A549 treated with CORT108297 at 1 μM for 4 hours (cell line): ENCODE results near the gene DSCAM. TPM values are rescaled to one million over a fixed set of nuclear protein-coding genes. Genes with fewer than 3 reads are reported as not detected.

ENCODE experiments used
- total RNA-seq: library from RNA; stranded (reverse); fragments of 200-300 nt; extraction: Qiagen RNA extraction; gene quantifications from 5 replicates; pipeline ENCODE4 v1.2.3, GENCODE V29; 2022

DSCAM gene, protein sequence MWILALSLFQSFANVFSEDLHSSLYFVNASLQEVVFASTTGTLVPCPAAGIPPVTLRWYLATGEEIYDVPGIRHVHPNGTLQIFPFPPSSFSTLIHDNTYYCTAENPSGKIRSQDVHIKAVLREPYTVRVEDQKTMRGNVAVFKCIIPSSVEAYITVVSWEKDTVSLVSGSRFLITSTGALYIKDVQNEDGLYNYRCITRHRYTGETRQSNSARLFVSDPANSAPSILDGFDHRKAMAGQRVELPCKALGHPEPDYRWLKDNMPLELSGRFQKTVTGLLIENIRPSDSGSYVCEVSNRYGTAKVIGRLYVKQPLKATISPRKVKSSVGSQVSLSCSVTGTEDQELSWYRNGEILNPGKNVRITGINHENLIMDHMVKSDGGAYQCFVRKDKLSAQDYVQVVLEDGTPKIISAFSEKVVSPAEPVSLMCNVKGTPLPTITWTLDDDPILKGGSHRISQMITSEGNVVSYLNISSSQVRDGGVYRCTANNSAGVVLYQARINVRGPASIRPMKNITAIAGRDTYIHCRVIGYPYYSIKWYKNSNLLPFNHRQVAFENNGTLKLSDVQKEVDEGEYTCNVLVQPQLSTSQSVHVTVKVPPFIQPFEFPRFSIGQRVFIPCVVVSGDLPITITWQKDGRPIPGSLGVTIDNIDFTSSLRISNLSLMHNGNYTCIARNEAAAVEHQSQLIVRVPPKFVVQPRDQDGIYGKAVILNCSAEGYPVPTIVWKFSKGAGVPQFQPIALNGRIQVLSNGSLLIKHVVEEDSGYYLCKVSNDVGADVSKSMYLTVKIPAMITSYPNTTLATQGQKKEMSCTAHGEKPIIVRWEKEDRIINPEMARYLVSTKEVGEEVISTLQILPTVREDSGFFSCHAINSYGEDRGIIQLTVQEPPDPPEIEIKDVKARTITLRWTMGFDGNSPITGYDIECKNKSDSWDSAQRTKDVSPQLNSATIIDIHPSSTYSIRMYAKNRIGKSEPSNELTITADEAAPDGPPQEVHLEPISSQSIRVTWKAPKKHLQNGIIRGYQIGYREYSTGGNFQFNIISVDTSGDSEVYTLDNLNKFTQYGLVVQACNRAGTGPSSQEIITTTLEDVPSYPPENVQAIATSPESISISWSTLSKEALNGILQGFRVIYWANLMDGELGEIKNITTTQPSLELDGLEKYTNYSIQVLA (N-terminal part only)
- total RNA-seq, result not detected in 5 replicates

DNA sequence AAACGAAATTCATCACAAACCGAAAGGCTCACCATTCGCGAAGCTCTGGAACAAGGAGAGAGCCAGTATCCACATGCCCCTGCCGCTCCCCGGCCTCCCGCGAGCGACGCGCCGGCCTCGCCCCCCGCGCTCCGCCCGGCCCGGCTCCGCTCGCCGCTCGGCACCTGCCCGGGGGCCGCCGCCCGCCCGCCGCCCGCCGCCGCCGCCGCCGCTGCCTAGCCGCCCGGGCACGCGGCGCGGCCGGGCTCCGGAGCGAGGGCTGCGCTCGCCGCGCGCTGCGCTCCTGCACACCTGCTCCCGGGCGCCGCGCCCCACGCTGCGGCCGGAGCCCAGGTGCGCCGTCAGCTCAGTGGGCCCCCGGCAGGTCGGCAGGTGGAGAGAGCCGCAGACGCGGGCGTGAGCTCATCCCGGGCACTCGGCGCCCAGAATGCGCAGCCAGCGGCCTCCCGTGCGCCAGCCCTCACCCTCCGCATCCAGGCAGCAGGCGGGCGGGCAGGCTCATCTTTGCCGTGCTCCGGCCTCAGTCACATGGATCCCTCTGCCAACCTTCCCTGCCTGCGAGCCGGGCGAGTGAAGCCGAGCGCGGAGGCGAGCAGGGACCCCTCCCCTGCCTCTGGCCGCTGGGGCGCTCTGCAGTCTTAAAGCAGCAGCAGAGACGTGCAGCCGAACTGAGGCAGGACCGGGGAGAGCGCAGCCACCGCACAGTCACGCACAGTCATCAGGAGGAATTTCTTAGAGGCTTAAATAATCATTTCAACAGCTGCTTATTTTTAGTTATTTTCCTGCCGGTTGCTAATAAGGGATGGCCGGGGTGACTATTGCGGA lies at the start of gene DSCAM:
TSS of gene DSCAM (minus strand) at position 572 of the 825 bp plus-strand sequence. CDS start at position 75, 497 bp downstream.

